CD4-positive, CD25-positive, alpha-beta regulatory T cell (primary cell): Measurements from ENCODE around the gene SMIM8. TPM values are rescaled to one million over a fixed set of nuclear protein-coding genes. Genes with fewer than 3 reads are reported as not detected.

Source experiments
- ATAC-seq, 2 donors: fragments of 150-1000 bp; cut with Tn5 transposase; one replicate each; pipeline ENCODE4 v1.10.0; 2021; ENCODE audit warnings: low read depth in 2 of 2, moderate number of reproducible peaks in 2 of 2, moderate library complexity in 1 of 2
- DNase-seq, 3 donors: peaks; one replicate each; pipeline versions ENCODE4 v3.0.0 to v3.0.0-alpha.2; 2012 to 2022; ENCODE audit warnings: mixed read lengths in 1 of 3
- H3K27ac ChIP-seq: one replicate; pipeline ENCODE4 v1.7.0; 2013; ENCODE audit warnings: mild to moderate bottlenecking, low read length; ENCODE audit not compliant: insufficient read depth, poor library complexity, severe bottlenecking
- H3K27me3 ChIP-seq: one replicate; pipeline ENCODE4 v1.7.0; 2013; ENCODE audit warnings: low read length; ENCODE audit not compliant: control insufficient read depth, insufficient read depth
- H3K36me3 ChIP-seq: one replicate; pipeline ENCODE4 v1.7.0; 2013; ENCODE audit warnings: mild to moderate bottlenecking, low read length, moderate library complexity; ENCODE audit not compliant: control insufficient read depth, insufficient read depth
- H3K4me1 ChIP-seq: 2 replicates; pipeline ENCODE4 v1.7.0; 2013; ENCODE audit warnings: mild to moderate bottlenecking, low read length; ENCODE audit not compliant: insufficient read depth, control insufficient read depth, poor library complexity, severe bottlenecking
- H3K4me3 ChIP-seq: one replicate; pipeline ENCODE4 v1.7.0; 2013; ENCODE audit warnings: low read depth, mild to moderate bottlenecking, low read length, moderate library complexity
- H3K9me3 ChIP-seq, 2 experiments: 1 replicate in 1 of 2; 2 replicates in 1 of 2; pipeline ENCODE4 v1.7.0; 2013; ENCODE audit warnings: low read length in 2 of 2, mild to moderate bottlenecking in 1 of 2, moderate library complexity in 1 of 2; ENCODE audit not compliant: control insufficient read depth in 2 of 2
- H3K27ac Mint-ChIP-seq, 3 donors: one replicate each; pipeline ENCODE4 v1.8.0; 2020 to 2022; ENCODE audit warnings: mild to moderate bottlenecking in 3 of 3, mixed read lengths in 3 of 3, moderate library complexity in 2 of 3
- H3K27me3 Mint-ChIP-seq: one replicate; pipeline ENCODE4 v1.8.0; 2022; ENCODE audit warnings: mild to moderate bottlenecking, mixed read lengths
- H3K36me3 Mint-ChIP-seq: one replicate; pipeline ENCODE4 v1.8.0; 2020; ENCODE audit warnings: mixed read lengths
- H3K4me1 Mint-ChIP-seq, 4 donors: one replicate each; pipeline ENCODE4 v1.8.0; 2020 to 2022; ENCODE audit warnings: mixed read lengths in 4 of 4, mild to moderate bottlenecking in 1 of 4
- H3K4me3 Mint-ChIP-seq, 4 donors: one replicate each; pipeline ENCODE4 v1.8.0; 2020 to 2022; ENCODE audit warnings: mild to moderate bottlenecking in 4 of 4, mixed read lengths in 4 of 4, moderate library complexity in 3 of 4
- H3K9me3 Mint-ChIP-seq, 7 donors: one replicate each; pipeline ENCODE4 v1.8.0; 2020 to 2022; ENCODE audit warnings: mixed read lengths in 7 of 7, mild to moderate bottlenecking in 3 of 7, moderate library complexity in 2 of 7
- polyA plus RNA-seq, 4 donors: library from polyadenylated mRNA; unstranded; fragments of 300-500 nt; fragmentation: Illumina TruSeq; gene quantifications; one replicate each; pipeline ENCODE4 v1.2.3, GENCODE V29; 2021
- total RNA-seq: library from RNA; stranded (reverse); gene quantifications from one replicate; pipeline ENCODE4 v1.2.3, GENCODE V29; 2022

Gene SMIM8
- total and polyA plus RNA-seq, 5 donors from 2014 or later: 9.4 to 22.3 (median 20.1) TPM

DNA sequence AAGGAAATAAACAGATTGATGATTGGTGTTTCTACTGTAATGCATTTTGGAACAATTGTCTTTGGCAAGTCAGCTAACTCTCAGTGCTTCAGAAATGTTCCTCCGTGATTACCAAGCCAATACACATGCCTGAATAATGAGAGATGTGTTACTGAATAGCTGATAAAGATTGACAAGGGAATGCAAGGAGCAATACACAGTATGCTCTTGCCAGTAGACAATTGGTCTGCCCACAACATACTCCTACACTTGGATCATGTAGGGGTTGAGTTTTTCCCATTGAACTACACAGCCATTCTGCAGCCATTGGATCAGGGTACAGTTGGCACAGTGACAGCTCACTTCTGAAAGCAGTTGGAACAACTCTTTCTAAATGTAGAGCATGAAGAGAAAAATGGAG is 12.3 kb downstream of the SMIM8 start:
- H3K4me1 ChIP-seq: no peaks in the 10 kb centered on the region
- H3K4me3 ChIP-seq: no peak overlapping the region
- no peak for ATAC-seq
- Mint-ChIP-seq H3K27me3 (no peaks in the 10 kb centered on the region), H3K36me3 (peaks cover 27% of the 10 kb centered on the region), H3K4me1 (peaks cover 10 to 29% (median 26%) of the 10 kb centered on the region in 4 donors), H3K9me3 (peaks cover 0 to 3% (median 0%) of the 10 kb centered on the region in 7 donors), H3K4me3 (no peak overlapping the region), H3K27ac (no peak overlapping the region)
- no peak overlapping the region for H3K27ac ChIP-seq
- peaks cover 2% of the 10 kb centered on the region for H3K36me3 ChIP-seq
- no peak for DNase-seq
- H3K9me3 ChIP-seq: no peaks in the 10 kb centered on the region
- no peaks in the 10 kb centered on the region for H3K27me3 ChIP-seq

DNA sequence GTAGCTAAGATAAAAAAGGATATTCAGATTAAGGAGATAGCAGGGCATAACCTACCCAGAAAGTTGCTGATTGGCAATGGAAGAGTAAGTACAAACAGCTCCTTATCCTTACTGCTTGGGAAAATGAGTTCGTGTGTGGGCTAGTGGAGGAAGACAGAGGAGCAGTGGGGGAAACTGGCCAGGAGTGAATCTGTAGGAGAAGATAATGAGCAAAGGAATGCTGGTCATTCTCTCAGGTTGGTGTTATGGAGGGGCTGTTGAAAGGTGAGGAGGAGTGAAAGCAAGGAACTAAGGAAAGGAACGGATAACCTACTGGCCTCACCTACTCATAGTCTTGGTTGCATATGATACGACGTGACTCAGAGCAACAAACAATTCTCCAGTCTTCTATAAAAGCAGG is 14.0 kb downstream of the SMIM8 start:
- H3K27ac ChIP-seq: no peak overlapping the region
- Mint-ChIP-seq H3K27ac (no peak overlapping the region), H3K4me3 (no peak overlapping the region), H3K4me1 (peaks cover 6 to 35% (median 21%) of the 10 kb centered on the region in 4 donors), H3K27me3 (no peaks in the 10 kb centered on the region), H3K36me3 (peaks cover 32% of the 10 kb centered on the region), H3K9me3 (peaks cover 0 to 3% (median 0%) of the 10 kb centered on the region in 7 donors)
- H3K9me3 ChIP-seq: no peaks in the 10 kb centered on the region
- no peak overlapping the region for H3K4me3 ChIP-seq
- H3K27me3 ChIP-seq: no peaks in the 10 kb centered on the region
- no peak for DNase-seq
- no peak for ATAC-seq
- H3K4me1 ChIP-seq: no peaks in the 10 kb centered on the region
- H3K36me3 ChIP-seq: peaks cover 2% of the 10 kb centered on the region

- no peak for ATAC-seq
- no peaks in the 10 kb centered on the region for H3K27me3 ChIP-seq
- Mint-ChIP-seq H3K9me3 (no peaks in the 10 kb centered on the region), H3K36me3 (peaks cover 29% of the 10 kb centered on the region), H3K27me3 (no peaks in the 10 kb centered on the region), H3K4me1 (peaks cover 0 to 12% (median 8%) of the 10 kb centered on the region in 4 donors), H3K27ac (no peak overlapping the region), H3K4me3 (no peak overlapping the region)
- no peaks in the 10 kb centered on the region for H3K4me1 ChIP-seq
- no peak overlapping the region for H3K4me3 ChIP-seq
- H3K36me3 ChIP-seq: peaks cover 4% of the 10 kb centered on the region
- no peak overlapping the region for H3K27ac ChIP-seq
- no peak for DNase-seq
- H3K9me3 ChIP-seq: no peaks in the 10 kb centered on the region
Measured at GRCh38 chr6:87340230-87340629, 17.8 kb downstream of the SMIM8 start.

DNA sequence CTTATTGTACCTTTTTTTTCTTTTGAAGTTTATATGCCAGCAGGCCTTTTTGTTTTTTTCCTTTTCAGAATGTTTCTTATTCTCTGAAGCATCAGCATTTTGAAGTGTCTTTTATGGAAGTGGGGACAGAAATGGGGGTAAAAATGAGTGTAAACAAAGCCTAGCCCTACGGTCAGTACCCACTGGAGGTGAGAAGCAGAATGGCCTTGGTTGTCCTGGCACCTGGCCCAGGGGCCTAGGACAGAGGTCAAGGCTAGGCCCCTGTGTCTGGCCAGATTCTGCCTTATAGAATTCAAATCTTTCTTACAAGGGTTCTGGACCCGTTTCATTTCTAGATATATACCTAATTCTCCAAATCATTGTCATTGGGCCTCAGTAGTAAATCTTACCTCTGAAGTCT is 18.8 kb downstream of the SMIM8 start:
- no peak for DNase-seq
- Histone ChIP-seq H3K27ac (no peak overlapping the region), H3K27me3 (no peaks in the 10 kb centered on the region), H3K4me3 (no peak overlapping the region), H3K9me3 (no peaks in the 10 kb centered on the region), H3K4me1 (no peaks in the 10 kb centered on the region), H3K36me3 (peaks cover 3% of the 10 kb centered on the region)
- Mint-ChIP-seq H3K4me1 (peaks cover 0 to 12% (median 7%) of the 10 kb centered on the region in 4 donors), H3K27me3 (no peaks in the 10 kb centered on the region), H3K4me3 (no peak overlapping the region), H3K9me3 (no peaks in the 10 kb centered on the region), H3K27ac (no peak overlapping the region), H3K36me3 (peaks cover 27% of the 10 kb centered on the region)
- ATAC-seq: no peak

GRCh38 chr6:87341899-87342298 is 19.5 kb downstream of the SMIM8 start:
- DNase-seq (no peak), ATAC-seq (no peak)
- H3K4me1 ChIP-seq: no peaks in the 10 kb centered on the region
- peaks cover 3% of the 10 kb centered on the region for H3K36me3 ChIP-seq
- no peak overlapping the region for H3K4me3 Mint-ChIP-seq
- no peak overlapping the region for H3K27ac Mint-ChIP-seq
- no peaks in the 10 kb centered on the region for H3K9me3 Mint-ChIP-seq
- H3K4me1 Mint-ChIP-seq: peaks cover 0 to 12% (median 3%) of the 10 kb centered on the region in 4 donors
- H3K9me3 ChIP-seq: no peaks in the 10 kb centered on the region
- no peak overlapping the region for H3K4me3 ChIP-seq
- peaks cover 26% of the 10 kb centered on the region for H3K36me3 Mint-ChIP-seq
- no peak overlapping the region for H3K27ac ChIP-seq
- H3K27me3 Mint-ChIP-seq: no peaks in the 10 kb centered on the region
- no peaks in the 10 kb centered on the region for H3K27me3 ChIP-seq

- no peak overlapping the region for H3K27ac Mint-ChIP-seq
- no peaks in the 10 kb centered on the region for H3K9me3 ChIP-seq
Measured at GRCh38 chr6:87342829-87343228, 20.4 kb downstream of the SMIM8 start.

GRCh38 chr6:87344731-87345130 is 22.3 kb downstream of the SMIM8 start, which contains the start of gene C6orf163:
Gene C6orf163 (plus strand): TSS chr6:87344813. CDS start chr6:87345100, 287 bp downstream.
- H3K27ac ChIP-seq: no peak within 1 kb of the TSS
- H3K4me1 ChIP-seq: no peaks in the 10 kb centered on the region
- DNase-seq: no peak
- H3K4me1 Mint-ChIP-seq: peaks cover 0 to 5% (median 0%) of the 10 kb centered on the region in 4 donors
- H3K36me3 Mint-ChIP-seq: peaks cover 25% of the 10 kb centered on the region
- H3K36me3 ChIP-seq: peaks cover 3% of the 10 kb centered on the region
- no peak within 1 kb of the TSS for H3K4me3 ChIP-seq
- no peaks in the 10 kb centered on the region for H3K9me3 ChIP-seq
- ATAC-seq: no peak
- no peaks in the 10 kb centered on the region for H3K27me3 Mint-ChIP-seq
- no peak within 1 kb of the TSS for H3K4me3 Mint-ChIP-seq
- H3K27me3 ChIP-seq: no peaks in the 10 kb centered on the region
- H3K9me3 Mint-ChIP-seq: no peaks in the 10 kb centered on the region
- H3K27ac Mint-ChIP-seq: no peak within 1 kb of the TSS

More at GRCh38 chr6:87342829-87343228, 20.4 kb downstream of the SMIM8 start:
- Histone ChIP-seq H3K4me3 (no peak overlapping the region), H3K36me3 (peaks cover 3% of the 10 kb centered on the region), H3K27ac (no peak overlapping the region), H3K27me3 (no peaks in the 10 kb centered on the region), H3K4me1 (no peaks in the 10 kb centered on the region)
- Mint-ChIP-seq H3K9me3 (no peaks in the 10 kb centered on the region), H3K4me3 (no peak overlapping the region), H3K4me1 (peaks cover 0 to 12% (median 3%) of the 10 kb centered on the region in 4 donors), H3K27me3 (no peaks in the 10 kb centered on the region), H3K36me3 (peaks cover 29% of the 10 kb centered on the region)
- no peak for ATAC-seq
- no peak for DNase-seq

DNA sequence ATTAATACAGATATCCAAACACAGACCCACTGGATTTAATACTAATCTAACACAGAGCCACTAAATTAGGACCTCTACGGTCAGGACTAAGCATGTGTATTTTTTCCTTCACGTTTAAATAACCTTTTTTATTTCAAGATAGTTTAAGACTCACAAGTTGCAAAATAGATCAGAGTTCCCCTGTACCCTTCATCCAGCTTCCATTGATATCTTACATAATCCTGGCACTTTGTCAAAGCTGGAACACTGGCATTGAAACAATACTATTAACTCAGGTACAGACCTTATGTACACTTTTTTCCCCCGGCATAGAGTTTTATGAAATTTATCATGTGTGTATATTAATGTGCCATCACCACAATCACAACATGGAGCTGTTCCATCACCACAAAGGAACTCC is 24.3 kb downstream of the SMIM8 start:
- DNase-seq (no peak), ATAC-seq (no peak)
- Mint-ChIP-seq H3K27me3 (no peaks in the 10 kb centered on the region), H3K27ac (no peak overlapping the region), H3K4me3 (no peak overlapping the region), H3K9me3 (no peaks in the 10 kb centered on the region), H3K36me3 (peaks cover 20% of the 10 kb centered on the region), H3K4me1 (no peaks in the 10 kb centered on the region)
- H3K27me3 ChIP-seq: no peaks in the 10 kb centered on the region
- H3K9me3 ChIP-seq: no peaks in the 10 kb centered on the region
- no peak overlapping the region for H3K4me3 ChIP-seq
- H3K36me3 ChIP-seq: peaks cover 3% of the 10 kb centered on the region
- H3K4me1 ChIP-seq: no peaks in the 10 kb centered on the region
- no peak overlapping the region for H3K27ac ChIP-seq
